ENCODE measurements around the gene POC5.

GRCh38 chr5:75758116-75758515 is 40.9 kb upstream of the POC5 start:
- no peak for TF ChIP-seq CTCF (IDR thresholded peaks at IDR 0.05; ENCODE audit: low read length)
- no peak for TF ChIP-seq EZH2 (IDR thresholded peaks at IDR 0.05; ENCODE audit: borderline replicate concordance, low read length)

Data from OCI-LY1 (cell line).